WTC11 (cell line): ENCODE measurements around the gene HDDC3. TPM values are rescaled to one million over a fixed set of nuclear protein-coding genes. Genes with fewer than 3 reads are reported as not detected.

Source experiments
- ATAC-seq: fragments of 200-7000 bp; cut with Tn5 transposase; 2 replicates; pipeline ENCODE4 v1.10.0; 2021; ENCODE audit warnings: mild to moderate bottlenecking, moderate library complexity
- CTCF ChIA-PET: fragments of 300-600 bp; sonication (Branson Sonifier 250); formaldehyde crosslinking; loops from one replicate; lab custom pipeline; 2021; ENCODE audit warnings: antibody characterized with exemption; lab: Charles Lee
- POLR2A ChIA-PET: fragments of 350-600 bp; sonication (Branson Sonifier 250); formaldehyde crosslinking; loops from one replicate; lab custom pipeline; 2021; ENCODE audit warnings: antibody characterized with exemption; lab: Charles Lee
- DNase-seq: peaks from one replicate; pipeline ENCODE4 v3.0.0; 2021; ENCODE audit warnings: low spot score
- H3K27ac Mint-ChIP-seq: 2 replicates; pipeline ENCODE4 v1.8.0; 2021; ENCODE audit warnings: mixed read lengths
- H3K27me3 Mint-ChIP-seq: 2 replicates; pipeline ENCODE4 v1.8.0; 2021; ENCODE audit warnings: low read depth, mild to moderate bottlenecking, moderate library complexity, mixed read lengths
- H3K36me3 Mint-ChIP-seq: 2 replicates; pipeline ENCODE4 v1.8.0; 2021; ENCODE audit warnings: mixed read lengths
- H3K4me1 Mint-ChIP-seq: 2 replicates; pipeline ENCODE4 v1.8.0; 2022; ENCODE audit warnings: mixed read lengths
- H3K4me3 Mint-ChIP-seq: 2 replicates; pipeline ENCODE4 v1.8.0; 2021; ENCODE audit warnings: mild to moderate bottlenecking, moderate library complexity, mixed read lengths
- H3K9me3 Mint-ChIP-seq: 2 replicates; pipeline ENCODE4 v1.8.0; 2021; ENCODE audit warnings: mixed read lengths
- AFF4 ChIP-seq: sonication (generic); formaldehyde crosslinking; IDR thresholded peaks from 2 replicates; pipeline ENCODE4 v1.8.1; 2023; ENCODE audit warnings: mild to moderate bottlenecking, missing genetic modification reagents, borderline replicate concordance
- ATF2 ChIP-seq: sonication (generic); formaldehyde crosslinking; IDR thresholded peaks from 2 replicates; pipeline ENCODE4 v1.8.1; 2022; ENCODE audit warnings: low read depth, missing genetic modification reagents, borderline replicate concordance
- CREB1 ChIP-seq: sonication (generic); formaldehyde crosslinking; IDR thresholded peaks from 2 replicates; pipeline ENCODE4 v1.8.0; 2023; ENCODE audit warnings: mild to moderate bottlenecking, missing genetic modification reagents
- CREM ChIP-seq: sonication (generic); formaldehyde crosslinking; IDR thresholded peaks from 2 replicates; pipeline ENCODE4 v1.8.1; 2022; ENCODE audit warnings: mild to moderate bottlenecking, missing genetic modification reagents, moderate library complexity
- ELF4 ChIP-seq: sonication (generic); formaldehyde crosslinking; IDR thresholded peaks from 2 replicates; pipeline ENCODE4 v1.8.1; 2022; ENCODE audit warnings: low read depth, mild to moderate bottlenecking, moderate library complexity, missing genetic modification reagents
- EMX1 ChIP-seq: fragments of 250-450 bp; sonication (Bioruptor Pico); IDR thresholded peaks from 2 replicates; pipeline ENCODE4 v1.8.0; 2021; ENCODE audit warnings: mild to moderate bottlenecking
- ERG ChIP-seq: fragments of 250-450 bp; sonication (Bioruptor Pico); IDR thresholded peaks from 2 replicates; pipeline ENCODE4 v1.8.0; 2021; ENCODE audit warnings: mild to moderate bottlenecking
- FOXK1 ChIP-seq: sonication (generic); formaldehyde crosslinking; IDR thresholded peaks from 2 replicates; pipeline ENCODE4 v1.8.0; 2022; ENCODE audit warnings: mild to moderate bottlenecking, moderate library complexity, missing genetic modification reagents
- IRF1 ChIP-seq: sonication (generic); formaldehyde crosslinking; IDR thresholded peaks from 2 replicates; pipeline ENCODE4 v1.8.0; 2023; ENCODE audit warnings: missing genetic modification reagents
- JAZF1 ChIP-seq: fragments of 250-450 bp; sonication (Bioruptor Pico); IDR thresholded peaks from 2 replicates; pipeline ENCODE4 v1.9.0; 2021; ENCODE audit warnings: moderate library complexity, mild to moderate bottlenecking, inconsistent platforms
- NFYB ChIP-seq: sonication (generic); formaldehyde crosslinking; conservative IDR thresholded peaks from 2 replicates; pipeline ENCODE4 v1.8.0; 2022; ENCODE audit warnings: low read depth, missing genetic modification reagents
- SMAD4 ChIP-seq: sonication (generic); formaldehyde crosslinking; IDR thresholded peaks from 2 replicates; pipeline ENCODE4 v1.8.0; 2022; ENCODE audit warnings: mild to moderate bottlenecking, missing genetic modification reagents
- SOX15 ChIP-seq: fragments of 250-450 bp; sonication (Bioruptor Pico); IDR thresholded peaks from 2 replicates; pipeline ENCODE4 v1.9.0; 2021; ENCODE audit warnings: mild to moderate bottlenecking
- ZNF138 ChIP-seq: sonication (generic); formaldehyde crosslinking; conservative IDR thresholded peaks from 2 replicates; pipeline ENCODE4 v1.8.1; 2022; ENCODE audit warnings: mild to moderate bottlenecking, moderate library complexity, missing genetic modification reagents
- ZNF219 ChIP-seq: sonication (generic); formaldehyde crosslinking; IDR thresholded peaks from 2 replicates; pipeline ENCODE4 v1.8.0; 2023; ENCODE audit warnings: missing genetic modification reagents, mild to moderate bottlenecking, borderline replicate concordance
- ZNF232 ChIP-seq: sonication (generic); formaldehyde crosslinking; IDR thresholded peaks from 2 replicates; pipeline ENCODE4 v1.8.0; 2022; ENCODE audit warnings: mild to moderate bottlenecking, missing genetic modification reagents
- ZNF263 ChIP-seq: sonication (generic); formaldehyde crosslinking; IDR thresholded peaks from 2 replicates; pipeline ENCODE4 v1.8.1; 2022; ENCODE audit warnings: low read depth, mild to moderate bottlenecking, moderate library complexity, missing genetic modification reagents
- ZNF281 ChIP-seq: sonication (generic); formaldehyde crosslinking; IDR thresholded peaks from 2 replicates; pipeline ENCODE4 v1.8.0; 2023; ENCODE audit warnings: mild to moderate bottlenecking, missing genetic modification reagents
- ZNF396 ChIP-seq: fragments of 250-450 bp; sonication (Bioruptor Pico); IDR thresholded peaks from 2 replicates; pipeline ENCODE4 v1.8.0; 2021; ENCODE audit warnings: mild to moderate bottlenecking, moderate library complexity, borderline replicate concordance
- ZSCAN18 ChIP-seq: fragments of 250-450 bp; sonication (Bioruptor Pico); IDR thresholded peaks from 2 replicates; pipeline ENCODE4 v2.1.2; 2022; ENCODE audit warnings: mild to moderate bottlenecking, moderate library complexity
- total RNA-seq: library from RNA; stranded (reverse); gene quantifications from 3 replicates; pipeline ENCODE4 v1.2.3, GENCODE V29; 2021

HDDC3 gene
- total RNA-seq, 1 experiment from 2014 or later = 16.4 TPM

- TF ChIP-seq ZNF281 (CRISPR knock-in tag) = no peak
- no peak for TF ChIP-seq ZSCAN18
- TF ChIP-seq, all 79 proteins: peak for 0
Observed at GRCh38 chr15:90949979-90950675, 17.8 kb upstream of the HDDC3 start (continued).

GRCh38 chr15:90948506-90948905 lies 16.2 kb upstream of the HDDC3 start:
- ATAC-seq (no peak), DNase-seq (no peak)
- H3K27ac Mint-ChIP-seq = no peak overlapping the region
- no peaks in the 10 kb centered on the region for H3K4me1 Mint-ChIP-seq
- H3K4me3 Mint-ChIP-seq = no peak overlapping the region
- TF ChIP-seq ZNF219 (CRISPR knock-in tag) = no peak
- TF ChIP-seq NFYB (CRISPR knock-in tag) = no peak
- TF ChIP-seq CREM (CRISPR knock-in tag) = no peak
- CTCF ChIA-PET = interaction anchor here (0.7 to 3.6 kb wide), 5 partner anchors 8 to 85 kb away, joined by 4 to 23 read pairs (median 6); partner anchors contain the start of gene UNC45A
- H3K27me3 Mint-ChIP-seq = no peaks in the 10 kb centered on the region
- POLR2A ChIA-PET = no interaction called here
- no peaks in the 10 kb centered on the region for H3K9me3 Mint-ChIP-seq
- H3K36me3 Mint-ChIP-seq = peaks cover 72% of the 10 kb centered on the region

- H3K9me3 Mint-ChIP-seq = no peaks in the 10 kb centered on the region
- peaks cover 73% of the 10 kb centered on the region for H3K36me3 Mint-ChIP-seq
- DNase-seq = no peak
- H3K27ac Mint-ChIP-seq = no peak overlapping the region
- POLR2A ChIA-PET = interaction anchor here (0.8 kb wide), 1 partner anchor 13 kb away, joined by 3 read pairs; the partner anchor contains the start of gene UNC45A
- H3K4me3 Mint-ChIP-seq = no peak overlapping the region
- no peaks in the 10 kb centered on the region for H3K27me3 Mint-ChIP-seq
- CTCF ChIA-PET = interaction anchor here (0.7 to 3.6 kb wide), 6 partner anchors 9 to 85 kb away, joined by 3 to 23 read pairs (median 7); partner anchors contain the start of gene HDDC3
- ATAC-seq = no peak
- no peaks in the 10 kb centered on the region for H3K4me1 Mint-ChIP-seq
- no peak for TF ChIP-seq AFF4 (CRISPR knock-in tag)
- no peak for TF ChIP-seq NFYB (CRISPR knock-in tag)
- TF ChIP-seq JAZF1 (CRISPR knock-in tag) = no peak
- TF ChIP-seq ZNF232 (CRISPR knock-in tag) = no peak
- TF ChIP-seq ERG = no peak
- TF ChIP-seq IRF1 (CRISPR knock-in tag) = no peak
- no peak for TF ChIP-seq CREB1 (CRISPR knock-in tag)
- TF ChIP-seq ATF2 (CRISPR knock-in tag) = no peak
- TF ChIP-seq ZNF263 (CRISPR knock-in tag) = no peak
- TF ChIP-seq SOX15 (CRISPR knock-in tag) = no peak
- TF ChIP-seq ZNF396 (CRISPR knock-in tag) = no peak
- no peak for TF ChIP-seq FOXK1
- TF ChIP-seq ELF4 (CRISPR knock-in tag) = no peak
- TF ChIP-seq ZNF138 (CRISPR knock-in tag) = no peak
- no peak for TF ChIP-seq SMAD4 (CRISPR knock-in tag)
- no peak for TF ChIP-seq EMX1
Observed at GRCh38 chr15:90947577-90948357, 15.4 kb upstream of the HDDC3 start.
